GM19035 (cell line): ENCODE measurements around the gene ADGRB3.

ENCODE experiments used
- ATAC-seq: cut with Tn5 transposase; IDR thresholded peaks from one replicate; pipeline ENCODE4 v1.9.1; 2021; ENCODE audit not compliant: unreplicated experiment

ADGRB3 gene

GRCh38 chr6:68701159-68701558, 66.1 kb downstream of the ADGRB3 start:
- no peak for ATAC-seq

GRCh38 chr6:68704485-68704884, 69.4 kb downstream of the ADGRB3 start:
- no peak for ATAC-seq

- ATAC-seq: no peak
These were observed 74.0 kb downstream of the ADGRB3 start for GRCh38 chr6:68709091-68709490.

- ATAC-seq: no peak
These were observed 74.8 kb downstream of the ADGRB3 start for GRCh38 chr6:68709882-68710281.

GRCh38 chr6:68710496-68710895, 75.4 kb downstream of the ADGRB3 start:
- ATAC-seq: no peak

- no peak for ATAC-seq
These were observed 75.8 kb downstream of the ADGRB3 start for GRCh38 chr6:68710916-68711315.

- ATAC-seq: no peak
These were observed 76.4 kb downstream of the ADGRB3 start for GRCh38 chr6:68711386-68712000.

- ATAC-seq: no peak
These were observed 81.5 kb downstream of the ADGRB3 start for GRCh38 chr6:68716620-68717019.

- no peak for ATAC-seq
These were observed 83.4 kb downstream of the ADGRB3 start for GRCh38 chr6:68718385-68719073.

GRCh38 chr6:68719761-68720160, 84.7 kb downstream of the ADGRB3 start:
- ATAC-seq: no peak

- ATAC-seq: no peak
These were observed 87.9 kb downstream of the ADGRB3 start for GRCh38 chr6:68722891-68723527.

- ATAC-seq: no peak
These were observed 89.0 kb downstream of the ADGRB3 start for GRCh38 chr6:68724060-68724459.

GRCh38 chr6:68726337-68726736, 91.3 kb downstream of the ADGRB3 start:
- ATAC-seq: no peak

GRCh38 chr6:68726992-68727391, 91.9 kb downstream of the ADGRB3 start:
- no peak for ATAC-seq

GRCh38 chr6:68727699-68728098, 92.6 kb downstream of the ADGRB3 start:
- ATAC-seq: no peak

- ATAC-seq: no peak
These were observed 93.3 kb downstream of the ADGRB3 start for GRCh38 chr6:68728159-68728979.

GRCh38 chr6:68729377-68729903, 94.4 kb downstream of the ADGRB3 start:
- ATAC-seq: no peak

- no peak for ATAC-seq
These were observed 95.4 kb downstream of the ADGRB3 start for GRCh38 chr6:68730291-68731054.

GRCh38 chr6:68732423-68732822, 97.3 kb downstream of the ADGRB3 start:
- no peak for ATAC-seq

- no peak for ATAC-seq
These were observed 100.8 kb downstream of the ADGRB3 start for GRCh38 chr6:68735866-68736265.

- no peak for ATAC-seq
These were observed 102.0 kb downstream of the ADGRB3 start for GRCh38 chr6:68737061-68737460.
